HG02610 (cell line): ENCODE measurements around the gene DGCR8.
A peak's percentile ranks its signal among the peaks of the same experiment; 100 is the strongest.

Experiments
- ATAC-seq: cut with Tn5 transposase; IDR thresholded peaks from one replicate; pipeline ENCODE4 v1.9.1; 2021; ENCODE audit warnings: mild to moderate bottlenecking, moderate library complexity; ENCODE audit not compliant: unreplicated experiment

DGCR8 gene

DNA sequence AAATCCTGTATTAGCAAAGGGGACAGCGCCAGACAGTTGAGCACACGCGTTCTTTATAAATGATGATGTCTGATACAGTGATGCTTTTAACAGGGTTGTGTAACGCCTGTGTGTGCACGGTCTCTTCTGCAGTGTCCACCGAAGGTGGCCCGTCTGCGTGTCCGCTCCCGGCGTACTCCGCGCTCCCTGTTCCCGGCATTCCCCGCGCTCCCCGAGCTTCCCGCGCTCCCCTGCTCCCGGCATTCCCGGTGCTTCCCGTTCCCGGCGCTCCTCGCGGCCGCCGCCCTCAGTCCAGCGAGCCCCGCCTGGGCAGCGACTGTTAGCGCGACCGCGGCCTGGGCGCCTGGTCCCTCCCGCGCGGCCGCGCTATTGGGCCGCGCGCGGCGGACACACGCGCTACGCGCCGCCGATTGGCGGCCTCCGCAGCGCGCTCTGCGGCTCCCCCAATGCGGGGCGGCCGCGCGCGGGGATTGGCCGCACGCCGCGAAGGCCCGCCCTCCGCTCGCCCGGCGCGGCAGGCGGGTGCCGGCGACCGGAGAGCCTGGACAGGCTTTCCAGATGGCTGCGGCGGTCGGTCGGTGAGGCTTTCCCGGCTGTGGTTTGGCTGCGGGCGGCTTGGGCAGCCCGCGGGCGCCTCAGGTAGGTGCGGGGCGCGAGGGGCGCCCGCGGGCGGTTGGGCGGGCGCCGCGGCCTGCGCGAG, at the start of gene DGCR8:
DGCR8 (plus strand) TSS at position 497 of the 700 bp plus-strand sequence. CDS start 5,723 bp downstream, outside the sequence.
- peak; percentile 86 for ATAC-seq

DNA sequence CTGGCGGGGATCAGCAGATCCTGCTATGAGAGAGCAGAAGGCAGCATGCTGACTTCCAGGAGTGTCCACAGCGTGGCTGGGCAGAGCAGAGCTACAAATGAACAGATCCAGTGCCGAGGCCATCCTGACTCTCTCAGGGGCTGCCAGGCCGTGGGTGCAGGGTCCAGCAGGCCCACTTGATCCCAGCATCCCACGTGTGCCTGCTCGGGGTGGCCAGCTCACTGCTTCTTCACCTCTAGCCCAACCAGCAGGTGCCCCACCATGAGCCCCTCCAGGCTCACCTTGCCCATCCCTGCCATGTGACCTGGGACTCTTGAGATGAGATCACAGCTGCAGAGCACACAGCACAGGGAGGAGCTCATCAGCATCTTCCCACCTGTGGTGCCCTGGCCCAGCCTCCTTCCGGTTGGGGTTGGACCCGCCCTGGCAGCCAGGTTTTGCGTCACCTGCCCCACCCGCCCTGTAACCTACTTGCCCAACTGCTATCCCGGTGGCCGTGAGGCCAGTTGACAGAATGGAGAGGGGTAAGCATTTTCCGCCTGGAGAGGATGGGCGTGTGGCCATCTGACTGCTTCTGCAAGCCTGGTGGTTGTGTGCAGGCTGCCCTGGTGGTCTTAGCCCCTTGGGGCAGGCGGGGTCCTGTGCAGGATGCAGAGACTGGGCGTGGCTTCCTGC, 48.2 kb upstream of the DGCR8 start:
- no peak for ATAC-seq

DNA sequence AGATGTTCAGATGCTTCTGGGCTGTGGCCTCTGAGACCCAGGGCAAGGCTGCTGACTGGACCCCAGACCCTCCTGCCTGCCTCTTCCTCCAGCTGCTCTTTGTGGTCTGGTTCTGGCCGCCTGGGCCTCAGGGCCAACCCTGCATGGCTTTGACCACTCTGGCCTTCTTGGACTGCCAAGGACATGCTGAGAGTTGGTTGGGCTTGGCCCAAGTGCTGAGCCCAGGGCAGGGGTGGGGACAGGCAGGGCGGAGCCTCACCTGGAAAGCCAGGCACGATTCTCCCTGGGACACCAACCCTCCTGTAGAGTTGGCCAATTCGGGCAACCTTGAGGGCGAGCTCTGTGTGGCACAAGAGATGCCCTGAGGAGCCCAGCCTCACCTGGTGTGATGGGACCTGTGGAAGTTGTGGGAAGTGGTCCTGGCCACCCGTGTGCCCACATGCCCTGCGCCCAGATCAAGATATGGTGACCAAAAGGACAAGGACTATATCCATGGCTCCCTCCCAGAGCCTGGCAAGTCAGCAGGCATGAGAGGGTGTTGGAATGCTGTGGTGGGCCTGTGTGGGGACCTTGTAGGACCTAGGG, 47.5 kb upstream of the DGCR8 start:
- ATAC-seq = no peak

DNA sequence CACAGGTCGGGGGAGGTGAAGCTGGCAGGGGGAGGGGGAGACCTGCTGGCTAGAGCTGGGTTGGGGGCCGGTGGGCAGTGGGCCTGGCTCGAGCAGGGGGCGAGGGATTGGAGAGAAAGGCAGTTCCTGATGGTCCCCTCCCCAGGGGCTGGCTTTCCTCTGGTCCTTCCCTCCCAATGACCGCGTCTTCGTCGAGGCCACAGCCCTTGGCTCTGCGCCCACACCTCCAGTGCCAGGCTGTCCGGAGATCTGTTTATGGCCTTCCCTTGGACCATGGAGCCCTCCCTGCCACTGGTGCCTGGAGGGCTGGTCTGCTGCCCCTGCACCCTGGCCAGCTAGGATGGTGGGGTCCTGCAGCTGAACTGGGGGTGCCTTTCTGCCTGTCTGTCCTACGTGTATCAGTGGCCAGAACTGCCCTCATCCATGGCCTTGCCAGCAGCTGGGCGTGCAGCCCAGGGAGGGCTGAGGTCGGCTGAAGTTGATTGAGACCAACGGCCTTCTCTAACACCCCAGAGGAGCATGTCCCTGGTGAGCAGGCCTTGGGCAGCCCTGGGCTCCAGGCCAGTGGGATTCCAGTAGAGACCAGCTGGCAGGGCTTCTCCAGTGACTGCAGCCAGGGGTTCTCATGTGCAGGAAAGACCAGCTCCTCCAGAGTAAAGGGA, 46.9 kb upstream of the DGCR8 start:
- no peak for ATAC-seq

DNA sequence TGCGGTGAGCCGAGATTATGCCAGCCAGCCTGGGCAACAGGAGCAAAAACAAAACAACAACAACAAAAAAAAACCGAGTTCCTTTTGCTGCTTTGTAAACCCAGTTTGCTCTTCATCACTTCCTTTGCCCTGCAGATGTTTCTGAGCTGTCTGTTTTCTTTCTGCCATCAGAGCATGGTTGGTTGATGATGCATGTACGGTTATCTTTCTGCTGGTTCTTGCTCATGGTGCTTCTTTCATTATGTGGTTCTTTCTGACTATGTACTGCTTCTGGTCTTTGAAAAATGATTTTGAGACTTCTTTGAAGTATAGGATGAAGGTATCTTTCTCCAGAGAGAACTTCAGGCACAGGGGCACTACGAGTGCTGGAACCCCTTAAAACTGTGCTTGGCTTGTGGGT, 45.9 kb upstream of the DGCR8 start:
- no peak for ATAC-seq

DNA sequence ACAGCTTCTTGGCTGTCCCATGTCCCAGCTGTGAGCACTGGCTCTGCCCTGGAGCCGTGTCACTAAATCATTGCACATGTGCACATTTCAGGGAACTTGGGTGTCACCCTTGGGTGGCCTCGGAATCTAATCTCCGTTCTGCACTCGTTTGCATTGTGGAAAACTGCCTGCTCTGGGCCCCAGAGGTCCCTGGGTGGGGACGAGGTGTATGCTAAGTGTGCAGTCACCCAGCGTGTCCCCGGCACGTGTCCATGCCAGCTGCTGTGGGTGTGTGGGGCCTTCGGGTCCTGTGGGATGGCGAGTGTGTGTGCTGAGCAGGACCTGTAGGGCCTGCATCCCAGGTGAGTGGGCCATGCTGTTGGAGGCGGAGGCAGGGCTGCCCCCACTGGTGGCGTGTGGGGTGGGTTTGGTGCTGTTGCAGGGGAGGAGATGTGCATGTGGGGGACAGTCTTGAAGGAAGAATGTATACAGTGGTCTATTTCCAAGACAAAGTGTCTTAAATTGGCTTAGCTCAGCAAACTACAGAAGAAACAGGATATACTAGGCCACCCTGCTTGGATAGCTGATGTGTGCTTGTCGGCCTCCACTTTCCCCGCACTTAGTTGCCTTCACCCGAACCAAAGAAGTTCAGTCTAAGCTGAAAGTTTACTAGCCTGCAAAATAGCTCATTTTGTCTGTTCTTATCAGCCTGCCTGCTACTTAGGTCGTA, 44.5 kb upstream of the DGCR8 start:
- ATAC-seq = no peak

DNA sequence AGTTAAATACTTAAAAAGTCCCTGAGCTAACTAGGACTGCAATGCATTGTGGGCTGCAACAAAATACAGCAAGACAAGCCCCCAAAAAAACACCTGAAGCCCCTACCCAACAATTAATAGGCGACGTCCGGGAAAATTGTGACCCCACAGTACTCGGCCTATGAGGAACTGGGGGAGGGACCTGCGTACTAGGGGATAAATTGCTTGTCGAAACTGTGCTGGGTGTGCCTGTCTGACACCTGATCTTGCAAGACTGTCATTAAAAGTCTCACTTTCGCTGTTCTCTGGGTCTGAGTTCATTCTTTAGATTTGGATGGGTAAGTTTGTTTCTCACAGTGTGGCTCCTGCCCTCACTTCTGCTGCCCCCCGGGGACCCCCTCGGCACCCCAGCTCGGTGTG, 44.0 kb upstream of the DGCR8 start:
- ATAC-seq = no peak

DNA sequence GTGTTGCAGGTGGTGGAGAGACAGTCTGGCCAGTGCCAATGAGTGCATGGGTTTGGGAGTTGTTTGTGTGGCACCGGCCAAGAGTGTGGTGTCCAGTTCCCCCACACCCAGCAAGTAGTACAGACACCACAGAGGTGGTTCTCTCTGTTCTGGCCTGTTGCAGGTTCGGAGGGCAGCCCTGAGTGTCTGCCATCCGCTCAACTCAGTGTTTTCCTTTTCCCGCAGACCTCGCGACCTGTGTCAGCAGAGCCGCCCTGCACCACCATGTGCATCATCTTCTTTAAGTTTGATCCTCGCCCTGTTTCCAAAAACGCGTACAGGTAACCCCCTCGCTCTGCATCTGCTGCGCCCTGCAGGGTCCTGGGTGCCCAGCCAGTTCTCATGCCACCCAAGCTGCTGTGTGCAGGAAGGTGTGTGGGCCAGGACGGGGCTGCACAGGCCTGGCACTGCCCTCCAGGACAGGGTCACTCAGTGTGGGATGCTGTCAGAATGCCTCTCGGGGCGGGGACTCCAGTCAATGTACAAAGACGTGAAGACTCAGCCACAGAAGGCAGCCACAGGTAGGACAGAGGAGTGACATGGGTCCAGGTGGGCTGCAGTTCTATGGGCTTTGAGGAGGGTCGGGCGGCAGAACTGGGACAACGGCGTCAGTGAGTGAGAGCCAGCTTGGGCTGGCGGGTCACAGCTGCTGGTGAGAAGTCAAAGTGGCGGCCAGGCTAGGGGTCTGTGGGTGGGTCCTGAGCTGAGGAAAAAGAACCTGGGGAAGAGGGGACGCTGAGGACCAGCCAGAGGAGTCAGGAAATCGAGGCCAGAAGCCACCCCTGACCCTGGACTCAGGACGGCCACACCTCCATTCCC, 43.3 kb upstream of the DGCR8 start:
- ATAC-seq = no peak

DNA sequence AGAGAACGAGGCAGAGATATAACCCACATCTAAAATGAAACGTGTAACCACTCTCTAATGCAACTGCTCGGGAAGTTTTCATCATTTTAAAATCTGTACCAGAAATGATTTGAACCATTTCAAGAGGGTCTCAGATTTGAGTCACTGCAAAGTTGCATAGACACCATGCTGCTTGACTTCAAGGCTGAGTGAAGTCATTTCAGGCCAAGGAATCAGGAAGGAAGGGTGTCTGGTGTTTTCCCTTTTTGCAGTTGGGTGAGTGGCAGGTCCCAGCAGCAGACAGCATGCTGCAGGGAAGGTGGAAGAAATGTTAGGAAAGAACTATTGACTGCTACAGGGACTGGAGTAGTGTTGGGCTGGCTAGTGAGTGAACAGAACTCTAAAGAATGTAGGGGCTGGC, 42.6 kb upstream of the DGCR8 start:
- peak; percentile 61 for ATAC-seq

DNA sequence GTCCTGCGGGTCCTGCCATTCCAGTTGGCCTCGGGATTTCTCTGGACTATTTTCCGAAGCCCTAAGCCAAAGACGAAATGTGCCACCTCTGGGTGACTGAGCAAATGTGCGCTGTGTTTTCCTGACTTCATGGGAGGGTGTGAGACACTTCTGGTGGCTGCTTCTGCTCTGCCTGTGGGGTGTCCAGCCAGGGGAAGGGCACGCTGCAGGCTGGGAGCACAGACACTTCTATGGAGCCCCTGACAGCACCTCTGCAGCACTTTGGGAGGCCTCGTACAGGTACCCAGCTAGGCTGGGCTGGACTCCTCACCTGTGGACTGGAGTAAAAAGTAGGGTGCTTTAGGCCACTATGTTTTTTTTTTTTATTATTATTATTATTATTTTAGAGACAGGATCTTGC, 41.5 kb upstream of the DGCR8 start:
- no peak for ATAC-seq

DNA sequence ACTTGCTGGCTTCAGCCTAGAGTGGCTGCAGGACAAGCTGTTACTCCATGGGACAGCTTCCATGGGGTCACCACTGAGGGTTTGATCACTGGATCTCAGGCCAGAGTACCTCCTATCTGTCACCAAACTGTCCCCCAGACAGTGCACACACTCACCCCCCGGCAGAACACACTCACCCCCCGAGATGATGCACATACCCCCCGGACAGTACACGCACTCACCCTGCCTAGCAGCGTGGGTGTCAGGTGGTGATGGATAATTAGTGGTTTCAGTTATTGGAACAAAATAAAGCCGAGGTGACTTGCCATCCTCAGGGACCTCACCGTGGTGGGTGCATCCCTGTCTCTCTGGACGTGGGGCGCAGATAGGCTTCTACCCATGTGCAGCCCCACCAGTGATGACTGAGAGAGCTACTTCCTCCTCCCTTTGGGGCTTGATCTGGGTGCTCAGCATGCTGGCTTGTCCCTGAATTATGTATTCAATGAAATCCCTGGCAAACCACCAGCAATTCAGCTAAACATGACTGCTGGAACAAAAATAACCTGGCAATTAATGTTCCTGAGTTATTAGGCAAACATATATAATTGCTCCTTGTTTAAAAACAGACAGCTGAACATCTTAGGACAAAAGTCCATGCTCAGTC, 40.2 kb upstream of the DGCR8 start:
- ATAC-seq = no peak

DNA sequence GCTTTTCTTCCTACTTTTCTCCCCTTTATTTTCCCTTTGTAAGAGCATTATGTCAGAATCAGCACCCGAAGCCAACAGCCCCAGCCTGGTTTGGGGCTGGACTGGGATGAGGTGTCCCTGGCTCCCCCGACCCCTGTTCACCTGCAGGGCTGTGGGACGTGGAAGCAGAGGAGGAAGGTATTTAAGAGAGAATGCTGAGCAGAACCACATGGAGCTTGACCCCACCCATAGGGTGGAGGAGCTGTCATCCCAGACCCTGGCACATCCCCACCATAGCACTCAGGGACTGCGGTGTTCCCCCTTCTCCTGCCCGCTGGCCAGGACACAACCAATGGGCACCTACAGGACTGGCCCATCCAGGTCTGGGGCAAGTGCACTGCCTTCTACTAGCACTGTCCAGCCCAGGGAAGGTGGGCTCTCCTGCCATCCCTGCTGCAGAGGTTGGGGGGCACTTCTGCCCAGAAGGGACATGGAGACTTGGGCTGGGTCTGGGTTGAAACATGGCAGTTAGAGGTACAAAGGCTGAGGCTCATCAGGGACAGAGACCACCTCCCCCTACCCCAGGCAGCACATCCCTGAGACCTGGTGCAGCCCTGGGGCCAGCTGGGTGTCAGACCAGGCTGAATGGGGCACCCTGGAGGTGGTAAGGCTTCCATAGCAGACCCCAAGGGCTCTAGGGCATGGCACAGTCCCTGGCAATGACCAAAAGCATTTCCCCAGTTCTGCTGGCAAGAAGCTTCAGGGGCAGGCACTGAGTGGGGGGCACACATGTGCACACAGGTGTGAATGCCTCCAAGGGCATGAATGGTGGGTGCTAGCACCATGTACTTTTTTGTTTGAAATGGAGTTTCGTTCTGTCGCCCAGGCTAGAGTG, 39.5 kb upstream of the DGCR8 start:
- no peak for ATAC-seq

DNA sequence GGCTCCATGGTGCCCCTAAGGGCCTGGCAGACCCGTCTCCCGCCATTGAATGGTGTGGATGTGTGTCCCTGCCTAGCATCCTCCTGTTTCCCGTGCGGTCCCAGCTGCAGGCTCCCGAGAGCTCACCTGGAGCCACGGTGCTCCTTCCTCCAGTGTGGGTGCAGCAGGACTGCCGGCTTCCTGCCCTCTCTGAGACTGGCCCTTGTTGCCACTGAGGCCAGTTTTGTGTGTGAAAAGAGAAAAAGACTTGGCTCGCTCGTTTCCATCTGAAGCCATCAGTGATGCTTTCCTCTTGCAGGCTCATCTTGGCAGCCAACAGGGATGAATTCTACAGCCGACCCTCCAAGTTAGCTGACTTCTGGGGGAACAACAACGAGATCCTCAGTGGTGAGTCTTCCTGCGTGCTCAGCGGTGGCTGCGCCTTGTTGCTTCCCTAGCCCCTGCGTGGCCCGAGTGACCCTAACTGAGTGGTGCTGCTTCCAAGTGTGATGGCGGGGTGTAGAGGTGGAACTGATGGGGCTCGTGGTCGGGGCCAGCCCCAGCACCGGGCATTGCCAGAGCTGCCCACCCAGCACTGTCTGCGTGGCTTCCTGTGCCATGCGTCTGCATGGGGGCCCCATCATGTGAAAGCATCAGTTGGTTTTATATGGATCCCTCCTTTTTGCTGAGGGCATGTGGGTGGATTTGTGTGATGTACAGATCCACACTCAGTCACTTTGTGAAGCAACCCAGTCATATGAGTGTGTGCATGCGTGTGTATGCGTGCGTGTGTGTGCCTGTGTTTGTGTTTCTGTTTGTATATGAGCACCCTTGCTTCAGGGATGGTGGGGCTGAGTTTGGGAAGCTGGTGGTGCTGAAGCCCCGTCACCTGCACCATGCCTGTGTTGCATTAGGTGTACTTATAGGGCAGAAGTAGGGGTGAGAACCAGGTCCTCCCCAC, 36.7 kb upstream of the DGCR8 start:
- ATAC-seq = no peak

DNA sequence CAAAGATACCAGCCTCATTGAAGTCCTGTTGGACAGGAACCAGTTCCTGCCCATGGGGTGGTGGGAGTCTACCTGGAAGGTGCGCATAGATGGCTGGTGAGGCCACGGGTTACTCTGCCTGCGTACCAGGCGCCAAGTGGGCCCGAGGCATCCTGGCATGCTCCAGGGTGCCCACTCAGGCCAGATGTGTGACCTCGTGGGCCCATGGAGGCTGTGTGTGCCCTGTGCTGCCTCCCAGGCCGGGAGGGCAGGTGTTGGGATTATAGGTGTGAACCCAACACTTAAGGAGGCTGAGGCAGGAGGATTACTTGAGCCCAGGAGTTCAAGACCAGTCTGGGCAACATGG, 36.1 kb upstream of the DGCR8 start:
- ATAC-seq = no peak

DNA sequence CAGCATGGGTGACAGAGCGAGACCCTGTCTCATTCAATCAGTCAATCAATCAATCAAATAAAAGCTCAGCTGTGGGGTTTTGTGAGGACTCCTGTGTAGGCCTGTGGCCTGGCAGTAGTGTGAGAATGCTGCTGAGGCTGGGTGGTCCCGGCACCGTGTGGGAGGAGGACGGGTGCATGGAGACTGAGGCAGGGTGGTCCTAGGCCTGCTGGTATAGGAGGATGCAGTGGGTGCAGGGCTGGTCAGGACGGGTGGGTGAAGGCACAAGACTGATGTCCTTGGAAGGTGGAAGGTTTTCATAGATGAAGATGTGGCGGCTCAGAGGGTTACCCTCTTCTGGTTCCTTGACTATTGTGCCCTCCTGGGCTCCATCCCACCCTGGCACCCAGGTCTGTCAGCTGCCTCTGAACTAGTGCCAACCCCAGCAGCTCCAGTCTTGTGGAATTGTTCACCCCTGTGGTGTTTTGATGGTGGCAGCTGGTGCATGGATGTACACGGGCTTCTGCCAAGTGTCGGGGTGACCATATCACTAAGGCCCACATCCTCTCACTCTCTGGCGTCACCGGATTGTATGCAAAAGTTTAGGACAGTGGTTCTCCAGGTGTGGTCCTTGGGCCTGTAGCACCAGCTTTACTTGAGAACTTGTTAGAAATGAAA, 35.4 kb upstream of the DGCR8 start:
- no peak for ATAC-seq

DNA sequence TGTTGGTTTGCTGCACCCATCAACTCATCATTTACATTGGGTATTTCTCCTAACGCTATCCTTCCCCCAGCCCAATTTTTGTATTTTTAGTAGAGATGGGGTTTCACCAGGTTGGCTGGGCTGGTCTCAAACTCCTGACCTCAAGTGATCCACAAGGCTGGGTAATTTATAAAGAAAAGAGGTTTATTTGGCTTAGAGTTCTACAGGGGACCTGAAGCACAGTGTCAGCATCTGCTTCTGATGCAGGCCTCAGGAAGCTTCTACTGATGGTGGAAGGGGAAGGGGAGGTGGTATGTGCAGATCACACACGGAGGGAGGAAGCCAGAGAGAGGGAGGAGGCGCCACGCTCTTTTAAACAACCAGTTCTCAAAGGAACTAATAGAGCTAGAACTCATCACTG, 33.3 kb upstream of the DGCR8 start:
- ATAC-seq = no peak

DNA sequence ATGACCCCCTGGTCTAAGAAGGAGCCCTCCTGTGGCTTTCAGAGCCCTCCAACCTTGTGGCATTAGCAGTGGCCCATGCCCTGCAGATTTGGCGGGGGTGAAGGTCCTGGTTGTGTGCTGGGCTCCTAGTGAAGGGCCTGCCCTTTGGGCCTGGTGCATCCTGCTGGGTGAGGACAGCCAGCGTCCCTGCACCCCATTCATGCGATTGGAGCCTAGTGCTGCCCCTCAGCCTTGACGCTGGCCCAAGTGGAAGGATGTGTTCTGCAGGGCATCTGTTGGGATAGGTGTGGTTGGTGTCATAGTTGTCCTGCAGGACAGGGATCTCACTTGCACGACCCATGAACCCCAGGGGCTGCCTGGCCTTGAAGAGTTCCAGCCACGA, 28.1 kb upstream of the DGCR8 start:
- no peak for ATAC-seq
